ENCODE results near the gene ACOX2.
A peak's percentile ranks its signal among the peaks of the same experiment; 100 is the strongest.

Gene ACOX2

DNA sequence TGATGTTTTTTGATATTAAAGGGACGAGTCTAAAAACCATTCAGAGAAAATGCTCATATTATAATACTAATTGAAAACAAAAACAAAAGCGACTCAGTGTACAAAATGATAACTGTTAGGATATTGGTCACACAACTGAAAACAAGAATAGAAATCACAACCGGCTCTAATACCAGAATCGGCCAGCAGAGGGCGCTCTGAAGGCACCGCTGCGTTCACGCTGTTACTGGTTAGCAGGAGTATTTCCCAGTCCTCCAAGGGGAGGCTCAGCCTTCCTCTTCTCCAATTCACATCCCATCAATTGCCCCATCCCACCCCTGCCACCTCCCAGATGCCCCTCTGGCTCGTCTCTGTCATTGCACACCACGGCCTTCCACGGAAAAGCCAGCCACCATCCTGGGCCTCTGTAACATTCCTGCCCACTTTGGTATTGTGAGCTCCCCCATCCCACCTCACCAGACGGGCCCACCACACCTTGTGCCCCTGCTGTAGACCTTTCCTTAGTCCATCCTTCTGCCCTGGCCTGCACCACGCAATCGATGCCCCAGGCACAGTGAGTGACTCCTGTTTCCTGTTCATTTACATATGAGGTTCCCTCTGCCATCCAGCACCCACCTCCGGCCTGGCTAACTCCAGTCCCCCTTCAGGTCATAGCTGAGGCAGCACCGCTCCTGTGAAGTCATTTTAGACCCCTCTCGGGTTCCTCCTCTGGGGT, 31.7 kb upstream of the ACOX2 start:
- Histone ChIP-seq H3K27me3 (ENCODE audit: control insufficient read depth, insufficient read depth, low read length) (no peaks in the 10 kb centered on the region), H3K4me1 (no peaks in the 10 kb centered on the region), H3K79me2 (no peaks in the 10 kb centered on the region), H3K4me3 (ENCODE audit: low read depth, low read length) (no peak overlapping the region), H3K9ac (no peak overlapping the region), H3K4me2 (ENCODE audit: low read length) (no peak overlapping the region), H3K36me3 (ENCODE audit: control insufficient read depth, insufficient read depth, low read length) (no peaks in the 10 kb centered on the region), H3K9me3 (ENCODE audit: control insufficient read depth, low read length) (no peaks in the 10 kb centered on the region), H3K27ac (no peak overlapping the region), H2AFZ (no peak overlapping the region)
- TF ChIP-seq, protein P1, sequence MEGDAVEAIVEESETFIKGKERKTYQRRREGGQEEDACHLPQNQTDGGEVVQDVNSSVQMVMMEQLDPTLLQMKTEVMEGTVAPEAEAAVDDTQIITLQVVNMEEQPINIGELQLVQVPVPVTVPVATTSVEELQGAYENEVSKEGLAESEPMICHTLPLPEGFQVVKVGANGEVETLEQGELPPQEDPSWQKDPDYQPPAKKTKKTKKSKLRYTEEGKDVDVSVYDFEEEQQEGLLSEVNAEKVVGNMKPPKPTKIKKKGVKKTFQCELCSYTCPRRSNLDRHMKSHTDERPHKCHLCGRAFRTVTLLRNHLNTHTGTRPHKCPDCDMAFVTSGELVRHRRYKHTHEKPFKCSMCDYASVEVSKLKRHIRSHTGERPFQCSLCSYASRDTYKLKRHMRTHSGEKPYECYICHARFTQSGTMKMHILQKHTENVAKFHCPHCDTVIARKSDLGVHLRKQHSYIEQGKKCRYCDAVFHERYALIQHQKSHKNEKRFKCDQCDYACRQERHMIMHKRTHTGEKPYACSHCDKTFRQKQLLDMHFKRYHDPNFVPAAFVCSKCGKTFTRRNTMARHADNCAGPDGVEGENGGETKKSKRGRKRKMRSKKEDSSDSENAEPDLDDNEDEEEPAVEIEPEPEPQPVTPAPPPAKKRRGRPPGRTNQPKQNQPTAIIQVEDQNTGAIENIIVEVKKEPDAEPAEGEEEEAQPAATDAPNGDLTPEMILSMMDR (IDR thresholded peaks at IDR 0.05), result peak; percentile 94

GRCh38 chr3:58567251-58567515, 30.2 kb upstream of the ACOX2 start:
- H3K27me3 ChIP-seq (ENCODE audit: control insufficient read depth, insufficient read depth, low read length), result no peaks in the 10 kb centered on the region
- H3K4me2 ChIP-seq (ENCODE audit: low read length), result no peak overlapping the region
- H3K9ac ChIP-seq, result no peak overlapping the region
- H3K27ac ChIP-seq, result no peak overlapping the region
- no peak overlapping the region for H3K4me3 ChIP-seq (ENCODE audit: low read depth, low read length)
- TF ChIP-seq, protein P1 (IDR thresholded peaks at IDR 0.05), result no peak
- no peaks in the 10 kb centered on the region for H3K79me2 ChIP-seq
- no peaks in the 10 kb centered on the region for H3K9me3 ChIP-seq (ENCODE audit: control insufficient read depth, low read length)
- no peaks in the 10 kb centered on the region for H3K4me1 ChIP-seq
- H2AFZ ChIP-seq, result no peak overlapping the region
- H3K36me3 ChIP-seq (ENCODE audit: control insufficient read depth, insufficient read depth, low read length), result no peaks in the 10 kb centered on the region

DNA sequence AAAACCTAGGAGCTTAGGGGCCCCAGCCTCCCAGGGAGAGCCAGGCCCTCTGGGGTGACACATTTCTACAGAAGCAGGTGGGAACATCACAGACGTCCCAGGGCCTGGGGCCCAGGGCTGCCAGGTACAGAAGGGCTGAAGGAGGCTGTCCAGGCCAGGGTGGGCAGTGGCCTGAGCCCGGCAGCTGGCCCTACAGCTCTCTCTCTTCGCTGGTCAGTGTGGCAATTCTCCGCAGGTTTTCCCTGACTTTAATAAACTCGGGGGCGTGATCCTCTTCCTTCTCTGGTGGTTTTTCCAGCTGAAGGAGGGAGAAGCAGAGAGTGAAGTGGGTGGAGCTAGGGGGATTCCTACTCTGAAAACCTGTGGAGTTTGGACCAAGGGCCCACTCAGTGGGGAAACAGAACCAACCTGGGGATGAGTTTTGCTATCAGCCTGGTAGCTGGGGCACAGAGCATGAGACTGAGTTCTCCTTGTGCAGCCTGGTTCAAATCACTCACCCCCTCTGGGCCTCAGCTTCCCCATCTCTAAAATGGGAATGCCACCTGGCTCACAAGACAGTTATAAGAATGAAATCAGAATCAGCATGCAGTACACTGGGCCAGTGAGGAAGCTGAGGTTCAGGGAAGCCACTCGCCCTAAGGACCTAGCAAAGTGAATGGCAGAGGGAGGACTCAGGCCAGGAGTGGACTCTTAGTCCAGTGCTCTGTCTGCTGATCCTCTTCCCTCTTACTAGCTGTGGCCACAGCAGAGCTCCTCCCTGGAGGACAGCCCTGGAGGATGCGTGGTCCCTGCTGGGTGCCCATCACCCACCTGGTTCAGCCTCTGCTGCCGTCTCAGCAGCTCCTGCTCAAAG, 29.6 kb upstream of the ACOX2 start:
- H3K9me3 ChIP-seq (ENCODE audit: control insufficient read depth, low read length), result no peaks in the 10 kb centered on the region
- no peaks in the 10 kb centered on the region for H3K4me1 ChIP-seq

GRCh38 chr3:58565621-58566397, 28.8 kb upstream of the ACOX2 start:
- no peaks in the 10 kb centered on the region for H3K36me3 ChIP-seq (ENCODE audit: control insufficient read depth, insufficient read depth, low read length)

More for the DNA sequence above, 29.6 kb upstream of the ACOX2 start:
- Histone ChIP-seq H3K4me2 (ENCODE audit: low read length) (no peak overlapping the region), H3K79me2 (no peaks in the 10 kb centered on the region), H2AFZ (no peak overlapping the region), H3K27ac (no peak overlapping the region), H3K9ac (no peak overlapping the region), H3K36me3 (ENCODE audit: control insufficient read depth, insufficient read depth, low read length) (no peaks in the 10 kb centered on the region), H3K4me3 (ENCODE audit: low read depth, low read length) (no peak overlapping the region), H3K27me3 (ENCODE audit: control insufficient read depth, insufficient read depth, low read length) (no peaks in the 10 kb centered on the region)
- TF ChIP-seq, protein P1 (IDR thresholded peaks at IDR 0.05), result no peak

More at GRCh38 chr3:58565621-58566397, 28.8 kb upstream of the ACOX2 start:
- H3K4me1 ChIP-seq, result no peaks in the 10 kb centered on the region
- TF ChIP-seq, protein P1 (IDR thresholded peaks at IDR 0.05), result no peak
- H3K27me3 ChIP-seq (ENCODE audit: control insufficient read depth, insufficient read depth, low read length), result no peaks in the 10 kb centered on the region
- no peak overlapping the region for H3K9ac ChIP-seq
- H3K4me2 ChIP-seq (ENCODE audit: low read length), result no peak overlapping the region
- no peak overlapping the region for H3K27ac ChIP-seq
- H3K4me3 ChIP-seq (ENCODE audit: low read depth, low read length), result no peak overlapping the region
- H2AFZ ChIP-seq, result no peak overlapping the region
- H3K9me3 ChIP-seq (ENCODE audit: control insufficient read depth, low read length), result no peaks in the 10 kb centered on the region
- no peaks in the 10 kb centered on the region for H3K79me2 ChIP-seq

Measured in parathyroid adenoma (tissue), 2 donors.